Measurements from ENCODE around the gene TRIM46. TPM values are rescaled to one million over a fixed set of nuclear protein-coding genes. Genes with fewer than 3 reads are reported as not detected.
A peak's percentile ranks its signal among the peaks of the same experiment; 100 is the strongest.
"Not testable (repeated sequence)": the region's sequence is repeated elsewhere in the genome, so short reads cannot be mapped to it uniquely, and the experiment has no call there.

TRIM46 gene
- polyA plus RNA-seq, 2 of the 4 experiments (the other 2 are of a cell fraction), result 1.1 to 2.8 TPM

- not testable (repeated sequence) for H3K4me3 ChIP-seq
Measured at GRCh38 chr1:155214702-155215101, 41.1 kb downstream of the TRIM46 start.

GRCh38 chr1:155218854-155219591 is 45.4 kb downstream of the TRIM46 start:
- POLR2A ChIA-PET, result no interaction called here
- Histone ChIP-seq H3K27ac (no peak overlapping the region), H3K9me3 (no peaks in the 10 kb centered on the region), H3K4me2 (no peak overlapping the region; the same call in 2 of the 3 replicates), H3K4me3 (no peak overlapping the region), H3K4me1 (peaks cover 15% of the 10 kb centered on the region)
- TF ChIP-seq FOXS1 (CRISPR knock-in tag; IDR thresholded peaks at IDR 0.05) (no peak), USF2 (IDR thresholded peaks at IDR 0.05) (peak; percentile 98)
- FAIRE-seq (no peak), DNase-seq (ENCODE audit: low read depth in 1 of 2, low spot score in 1 of 2) (peak in 1 of 2 experiments; percentile 62), ATAC-seq (peak in 1 of 2 experiments; percentile 37; a peak in 3 of 6 replicates)
- CTCF ChIA-PET, result interaction anchor here (1.2 to 4.2 kb wide), 4 partner anchors 11 to 31 kb away, joined by 3 to 25 read pairs (median 9); partner anchors contain the start of genes MTX1 and THBS3
- whole genome bisulfite sequencing (ENCODE audit: missing lambda C conversion rate), result 72% methylated on average over 7 of the region's 7 CpGs

More at GRCh38 chr1:155214702-155215101, 41.1 kb downstream of the TRIM46 start:
- H3K27ac ChIP-seq; ATAC-seq; H3K9me3 ChIP-seq; POLR2A ChIA-PET; FAIRE-seq; DNase-seq (ENCODE audit: low read depth in 1 of 2, low spot score in 1 of 2); H3K4me2 ChIP-seq: not testable (repeated sequence)
- 80% methylated on average over 7 of the region's 10 CpGs for WGBS (ENCODE audit: missing lambda C conversion rate)
- H3K4me1 ChIP-seq, result peaks cover 11% of the 10 kb centered on the region
- CTCF ChIA-PET, result interaction anchor here (1.6 kb wide), 1 partner anchor 8 kb away, joined by 4 read pairs; no protein-coding TSS in a partner anchor

GRCh38 chr1:155219592-155220031 is 46.0 kb downstream of the TRIM46 start:
- peaks cover 21% of the 10 kb centered on the region for H3K4me1 ChIP-seq
- FAIRE-seq, result no peak
- TF ChIP-seq ZNF302 (CRISPR knock-in tag; IDR thresholded peaks at IDR 0.05), result no peak
- no peak for TF ChIP-seq HDAC2 (IDR thresholded peaks at IDR 0.05)
- no peak for TF ChIP-seq POLR2A (IDR thresholded peaks at IDR 0.05; ENCODE audit: low read length)
- TF ChIP-seq SMC3 (IDR thresholded peaks at IDR 0.05), result no peak
- TF ChIP-seq USF2 (IDR thresholded peaks at IDR 0.05), result peak; percentile 63

DNA sequence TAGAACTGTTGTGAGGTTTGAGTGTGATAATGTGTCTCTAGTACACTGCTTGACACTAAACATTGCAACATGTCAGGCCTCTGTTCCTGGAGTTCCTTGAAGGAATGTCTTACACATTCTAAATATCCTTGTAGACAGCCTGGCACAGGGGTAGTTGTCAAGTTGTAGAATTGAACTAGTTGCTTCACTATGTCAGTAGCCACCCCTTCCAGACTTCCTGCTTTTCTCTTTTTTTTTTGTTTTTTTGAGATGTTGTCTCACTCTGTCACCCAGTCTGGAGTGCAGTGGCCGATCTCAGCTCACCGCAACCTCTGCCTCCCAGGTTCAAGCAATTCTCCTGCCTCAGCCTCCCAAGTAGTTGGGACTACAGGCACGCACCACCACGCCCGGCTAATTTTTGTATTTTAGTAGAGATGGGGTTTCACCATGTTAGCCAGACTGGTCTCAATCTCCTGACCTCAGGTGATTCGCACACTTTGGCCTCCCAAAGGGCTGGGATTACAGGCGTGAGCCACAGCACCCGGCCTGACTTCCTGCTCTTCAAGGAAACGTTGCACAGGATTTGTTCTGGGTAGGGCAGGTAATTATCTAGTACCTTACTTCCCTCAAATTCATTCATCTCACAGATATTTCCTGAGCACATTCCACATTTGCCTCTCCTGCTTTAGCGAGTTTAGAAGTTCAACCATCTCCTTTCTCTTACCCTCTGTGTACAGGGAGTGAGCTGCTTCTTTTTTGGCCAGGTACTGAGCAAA is 46.7 kb downstream of the TRIM46 start:
- peaks cover 29% of the 10 kb centered on the region for H3K4me1 ChIP-seq
- H3K9me3 ChIP-seq; H3K4me3 ChIP-seq; ATAC-seq; FAIRE-seq; POLR2A ChIA-PET; H3K27ac ChIP-seq; DNase-seq (ENCODE audit: low read depth in 1 of 2, low spot score in 1 of 2); H3K4me2 ChIP-seq: not testable (repeated sequence)
- 89% methylated on average over 10 of the region's 10 CpGs for WGBS (ENCODE audit: missing lambda C conversion rate)
- CTCF ChIA-PET, result interaction anchor here (0.5 to 4.2 kb wide), 4 partner anchors 13 to 442 kb away, joined by 3 to 25 read pairs (median 8); partner anchors contain the start of genes MTX1 and THBS3

More at GRCh38 chr1:155219592-155220031, 46.0 kb downstream of the TRIM46 start:
- H3K4me3 ChIP-seq, result no peak overlapping the region
- 59% methylated on average over 1 of the region's 1 CpG for WGBS (ENCODE audit: missing lambda C conversion rate)
- ChIA-PET CTCF (interaction anchor here (1.2 to 4.2 kb wide), 4 partner anchors 12 to 31 kb away, joined by 3 to 25 read pairs (median 9); partner anchors contain the start of genes MTX1 and THBS3), POLR2A (no interaction called here)
- no peak overlapping the region for H3K4me2 ChIP-seq
- no peak overlapping the region for H3K27ac ChIP-seq
- H3K9me3 ChIP-seq, result no peaks in the 10 kb centered on the region
- ATAC-seq (no peak; a peak in 1 of 6 replicates), DNase-seq (ENCODE audit: low read depth in 1 of 2, low spot score in 1 of 2) (no peak)

DNA sequence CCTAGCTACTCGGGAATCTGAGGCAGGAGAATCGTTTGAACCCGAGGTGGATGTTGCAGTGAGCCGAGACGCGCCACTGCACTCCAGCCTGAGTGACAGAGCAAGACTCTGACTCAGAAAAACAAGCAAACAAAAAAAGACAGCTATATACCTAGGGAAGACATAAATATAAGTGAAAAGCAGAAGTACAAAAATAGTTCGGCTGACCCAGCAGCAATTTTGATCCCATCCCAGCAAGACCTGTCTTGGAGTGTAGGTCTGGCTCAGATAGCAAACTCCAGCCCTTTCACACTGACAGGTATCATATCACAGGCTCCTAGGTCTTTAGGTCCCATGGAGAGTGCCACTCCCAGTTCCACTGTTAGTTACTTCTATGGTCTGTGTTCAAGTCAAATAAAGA is 49.4 kb downstream of the TRIM46 start:
- FAIRE-seq (no peak), ATAC-seq (no peak), DNase-seq (ENCODE audit: low read depth in 1 of 2, low spot score in 1 of 2) (no peak)
- TF ChIP-seq ATOH8 (CRISPR knock-in tag; IDR thresholded peaks at IDR 0.05; ENCODE audit: low read depth) (no peak), USF2 (IDR thresholded peaks at IDR 0.05) (no peak), PHF8 (IDR thresholded peaks at IDR 0.05; ENCODE audit: borderline replicate concordance, low read depth) (no peak), HDAC2 (IDR thresholded peaks at IDR 0.05) (no peak)
- POLR2A ChIA-PET, result no interaction called here
- CTCF ChIA-PET, result interaction anchor here (0.7 to 6.6 kb wide), 4 partner anchors 16 to 426 kb away, joined by 3 to 96 read pairs (median 15); partner anchors contain the start of genes MTX1 and THBS3
- Histone ChIP-seq H3K27ac (peak overlapping the region in 1 of 2 experiments; percentile 43; a peak in 1 of 6 replicates), H3K4me3 (no peak overlapping the region), H3K4me1 (peaks cover 44% of the 10 kb centered on the region), H3K9me3 (no peaks in the 10 kb centered on the region), H3K4me2 (peak overlapping the region; percentile 10; the same call in 1 of the 3 replicates)
- 64% methylated on average over 7 of the region's 7 CpGs for WGBS (ENCODE audit: missing lambda C conversion rate)

DNA sequence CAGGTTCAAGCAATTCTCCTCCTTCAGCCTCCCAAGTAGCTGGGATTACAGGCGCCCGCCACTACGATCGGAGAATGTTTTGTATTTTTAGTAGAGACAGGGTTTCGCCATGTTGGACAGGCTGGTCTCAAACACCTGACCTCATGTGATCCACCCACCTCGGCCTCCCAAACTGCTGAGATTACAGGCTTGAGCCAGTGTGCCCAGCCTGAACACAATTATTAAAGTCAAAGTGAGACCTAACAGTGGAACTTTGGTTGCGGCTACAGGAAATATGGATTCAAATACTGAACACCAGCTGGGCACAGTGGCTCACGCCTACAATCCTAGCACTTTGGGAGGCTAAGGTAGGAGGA is 51.7 kb downstream of the TRIM46 start:
- ATAC-seq; H3K9me3 ChIP-seq; H3K4me3 ChIP-seq; FAIRE-seq; DNase-seq (ENCODE audit: low read depth in 1 of 2, low spot score in 1 of 2): not testable (repeated sequence)
- 95% methylated on average over 8 of the region's 8 CpGs for WGBS (ENCODE audit: missing lambda C conversion rate)
- POLR2A ChIA-PET, result interaction anchor here (1.3 kb wide), 2 partner anchors 16 to 31 kb away, joined by 10 to 17 read pairs; partner anchors contain the start of gene MTX1
- peak overlapping the region; percentile 84 for H3K4me2 ChIP-seq
- CTCF ChIA-PET, result interaction anchor here (1.0 to 6.6 kb wide), 8 partner anchors 16 to 504 kb away, joined by 3 to 96 read pairs (median 12); partner anchors contain the start of genes KRTCAP2, MTX1, THBS3 and TRIM46
- H3K4me1 ChIP-seq, result peaks cover 43% of the 10 kb centered on the region
- peak overlapping the region; percentile 88 to 90 for H3K27ac ChIP-seq
